Adipocyte (in vitro differentiated cells): Measurements from ENCODE around the gene FBL.
"Not testable (repeated sequence)": the region's sequence is repeated elsewhere in the genome, so short reads cannot be mapped to it uniquely, and the experiment has no call there.

ENCODE experiments used
- DNase-seq: peaks from one replicate; pipeline ENCODE4 v3.0.0-alpha.2; 2015; ENCODE audit warnings: low read depth
- H3K27me3 ChIP-seq: replicated peaks from 2 replicates; pipeline ENCODE4 v1.7.0; 2013; ENCODE audit warnings: mild to moderate bottlenecking, low read length, moderate library complexity; ENCODE audit not compliant: control insufficient read depth, insufficient read depth
- H3K36me3 ChIP-seq: 2 replicates; pipeline ENCODE4 v1.7.0; 2013; ENCODE audit warnings: low read length, mild to moderate bottlenecking, moderate library complexity; ENCODE audit not compliant: control insufficient read depth, insufficient read depth, severe bottlenecking
- H3K4me1 ChIP-seq: 2 replicates; pipeline ENCODE4 v1.7.0; 2013; ENCODE audit warnings: mild to moderate bottlenecking, low read length, moderate library complexity; ENCODE audit not compliant: control insufficient read depth, insufficient read depth
- H3K4me3 ChIP-seq: 2 replicates; pipeline ENCODE4 v1.7.0; 2013; ENCODE audit warnings: mild to moderate bottlenecking, low read length, moderate library complexity
- H3K9ac ChIP-seq: 2 replicates; pipeline ENCODE4 v1.7.0; 2013; ENCODE audit warnings: mild to moderate bottlenecking, low read length, moderate library complexity
- H3K9me3 ChIP-seq: 2 replicates; pipeline ENCODE4 v1.7.0; 2013; ENCODE audit warnings: mild to moderate bottlenecking, low read length, moderate library complexity; ENCODE audit not compliant: control insufficient read depth

The FBL gene

DNA sequence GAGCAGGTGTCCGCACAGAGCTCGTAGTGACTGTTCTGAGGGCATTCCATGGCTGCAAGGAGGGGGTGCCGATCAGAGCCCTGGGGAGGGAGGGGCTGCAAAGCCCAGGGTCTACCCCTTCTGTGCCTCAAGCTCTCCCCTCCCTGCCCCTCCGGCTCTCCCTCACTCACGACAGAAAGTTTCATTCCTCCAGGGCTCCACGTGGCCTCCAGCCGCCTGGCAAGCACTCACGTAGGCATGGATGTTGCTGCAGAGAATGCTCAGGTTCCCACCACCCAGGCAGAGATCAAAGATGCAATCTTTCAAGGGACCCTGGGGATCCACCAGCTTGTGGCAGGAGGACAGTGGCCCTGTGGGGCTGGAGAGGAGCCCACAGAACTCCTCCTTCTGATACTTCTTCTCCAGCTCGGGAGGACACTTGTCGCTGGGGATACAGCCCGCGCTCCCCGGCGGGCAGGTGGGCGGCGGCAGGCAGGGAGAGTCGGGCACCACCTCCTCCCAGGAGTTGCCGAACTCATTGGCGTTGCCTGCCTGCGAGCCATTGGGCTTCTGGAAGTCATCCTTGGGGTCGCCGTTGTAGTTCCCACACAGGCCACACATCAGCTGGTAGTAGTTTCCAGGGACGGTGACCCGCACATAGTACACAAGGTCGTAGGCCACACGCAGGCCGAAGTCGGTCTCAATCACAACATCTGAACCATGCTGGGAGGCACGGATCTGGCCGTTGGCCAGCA, 39.8 kb upstream of the FBL start:
- H3K4me3 ChIP-seq, DNase-seq, H3K27me3 ChIP-seq, H3K4me1 ChIP-seq, H3K36me3 ChIP-seq, H3K9me3 ChIP-seq, H3K9ac ChIP-seq: not testable (repeated sequence)

DNA sequence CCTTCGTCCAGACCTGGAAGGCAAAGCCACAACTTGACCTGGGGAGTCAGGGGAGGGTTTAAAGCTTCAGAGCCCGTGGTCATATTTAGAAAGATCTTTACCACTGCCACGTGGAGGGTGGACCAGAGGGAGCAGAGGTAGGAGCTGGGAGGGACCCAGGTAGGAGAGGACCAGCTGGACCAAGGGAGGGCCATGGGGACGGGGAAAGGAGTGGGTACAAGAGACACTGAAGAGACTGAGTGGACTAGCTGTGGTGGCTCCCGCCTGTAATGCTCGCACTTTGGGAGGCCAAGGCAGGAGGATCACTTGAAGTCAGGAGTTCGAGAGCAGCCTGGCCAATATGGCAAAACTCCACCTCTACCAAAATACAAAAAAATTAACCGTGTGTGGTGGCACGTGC, 38.5 kb upstream of the FBL start:
- H3K9ac ChIP-seq, H3K27me3 ChIP-seq, DNase-seq, H3K4me3 ChIP-seq, H3K9me3 ChIP-seq, H3K36me3 ChIP-seq, H3K4me1 ChIP-seq: not testable (repeated sequence)

DNA sequence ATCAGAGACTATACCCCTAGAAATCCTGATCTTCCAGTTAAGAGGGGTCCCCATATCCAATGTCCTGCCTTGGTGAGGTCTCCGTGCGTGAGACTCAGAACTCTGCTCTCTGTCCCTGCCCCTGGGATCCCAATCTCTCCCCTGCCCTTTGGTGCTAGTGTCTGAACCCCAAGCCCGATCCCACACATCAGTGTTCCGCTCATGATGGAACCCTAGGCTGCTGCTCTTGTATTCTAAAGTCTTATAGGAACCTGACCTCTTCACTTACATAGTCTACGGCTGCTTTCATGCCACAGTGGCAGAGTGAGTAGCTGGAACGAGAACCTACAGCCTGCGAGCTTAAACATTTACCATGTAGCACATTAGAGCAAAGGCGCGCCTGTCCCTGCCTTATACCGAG, 36.5 kb upstream of the FBL start:
- not testable (repeated sequence) for H3K4me3 ChIP-seq, H3K4me1 ChIP-seq, DNase-seq, H3K9ac ChIP-seq, H3K27me3 ChIP-seq, H3K36me3 ChIP-seq, H3K9me3 ChIP-seq

DNA sequence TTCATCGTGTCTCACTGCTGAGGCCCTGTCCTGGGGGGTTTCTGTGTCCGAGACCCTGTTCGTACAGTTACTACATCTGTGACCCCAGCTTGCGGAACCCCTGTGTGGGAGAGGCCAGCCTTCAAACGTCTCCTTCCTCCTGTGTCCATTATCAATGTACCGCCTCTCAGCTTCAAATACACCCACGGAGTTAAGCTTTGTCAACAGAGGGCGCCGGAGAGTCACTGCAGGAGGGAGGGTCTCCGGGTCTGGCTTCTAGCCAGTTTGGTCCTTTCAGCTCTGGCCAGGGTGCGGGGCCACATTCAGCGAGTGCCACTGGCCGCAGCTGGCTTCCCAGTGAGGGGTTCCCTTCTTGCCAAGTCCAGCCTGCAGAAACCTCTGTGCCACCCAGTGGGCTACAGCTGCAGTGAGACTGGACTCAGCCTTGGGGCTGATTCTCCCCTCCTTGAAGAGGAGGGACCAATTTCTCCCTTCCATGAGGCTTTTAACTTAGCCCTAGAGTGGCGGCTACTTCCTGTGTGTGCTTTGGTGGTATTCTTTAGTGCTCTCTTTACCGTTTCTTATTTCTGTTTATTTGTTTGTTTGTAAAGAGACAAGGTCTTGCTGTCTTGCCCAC, 35.4 kb upstream of the FBL start:
- peak; percentile 15 for DNase-seq
- H3K9ac ChIP-seq, H3K36me3 ChIP-seq, H3K27me3 ChIP-seq, H3K4me1 ChIP-seq, H3K4me3 ChIP-seq, H3K9me3 ChIP-seq: not testable (repeated sequence)

DNA sequence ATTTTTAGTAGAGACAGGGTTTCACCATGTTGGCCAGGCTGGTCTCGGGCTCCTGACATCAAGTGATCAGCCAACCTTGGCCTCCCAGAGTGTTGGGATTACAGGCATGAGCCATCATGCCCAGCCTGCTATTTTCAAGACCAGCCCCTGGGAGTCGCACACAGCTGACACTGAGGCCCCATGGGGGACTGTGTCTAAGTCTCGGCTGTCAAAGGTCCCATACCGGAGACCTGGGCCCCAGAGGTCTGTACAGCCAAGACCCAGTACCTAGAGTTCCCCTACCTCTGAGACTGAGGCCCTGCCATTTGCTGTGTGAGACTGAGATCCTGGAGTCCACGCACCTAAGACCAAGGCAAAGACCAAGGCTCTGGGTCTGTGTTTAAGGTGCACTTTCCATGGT, 34.1 kb upstream of the FBL start:
- DNase-seq, H3K4me3 ChIP-seq, H3K4me1 ChIP-seq, H3K9ac ChIP-seq, H3K36me3 ChIP-seq, H3K9me3 ChIP-seq, H3K27me3 ChIP-seq: not testable (repeated sequence)

DNA sequence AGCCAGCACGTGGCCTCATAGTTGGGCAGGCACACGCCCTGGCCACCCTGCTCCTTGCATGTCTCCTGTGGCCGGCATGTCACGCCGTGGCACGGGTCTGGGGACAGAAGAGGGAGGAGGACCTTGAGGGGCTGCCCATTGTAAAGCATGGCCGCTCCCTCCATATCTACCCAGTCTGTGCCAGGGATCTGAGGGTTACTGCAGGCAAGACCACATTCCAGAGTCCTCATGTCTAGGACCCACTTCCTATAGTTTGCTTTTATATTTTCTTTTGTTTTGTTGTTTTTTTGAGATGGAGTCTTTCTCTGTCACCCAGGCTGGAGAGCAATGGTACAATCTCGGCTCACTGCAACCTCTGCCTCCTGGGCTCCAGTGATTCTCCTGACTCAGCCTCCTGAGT, 33.6 kb upstream of the FBL start:
- not testable (repeated sequence) for H3K36me3 ChIP-seq, H3K27me3 ChIP-seq, H3K4me1 ChIP-seq, H3K9me3 ChIP-seq, DNase-seq, H3K9ac ChIP-seq, H3K4me3 ChIP-seq

DNA sequence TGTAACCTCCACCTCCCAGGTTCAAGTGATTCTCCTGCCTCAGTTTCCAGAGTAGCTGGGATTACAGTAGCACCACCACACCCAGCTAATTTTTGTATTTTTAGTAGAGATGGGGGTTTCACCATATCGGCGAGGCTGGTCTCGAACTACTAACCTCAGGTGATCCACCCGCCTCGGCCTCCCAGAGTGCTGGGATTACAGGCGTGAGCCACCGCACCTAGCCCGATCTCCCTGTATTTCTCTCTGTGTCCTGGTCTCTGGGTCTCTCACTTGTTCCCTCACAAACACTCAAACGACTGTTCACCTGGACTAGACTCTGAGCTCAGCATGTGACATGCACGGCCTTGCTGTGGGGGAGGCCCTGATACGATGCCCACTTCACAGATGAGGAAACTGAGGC, 32.7 kb upstream of the FBL start:
- not testable (repeated sequence) for H3K36me3 ChIP-seq, H3K4me1 ChIP-seq, H3K4me3 ChIP-seq, DNase-seq, H3K9ac ChIP-seq, H3K27me3 ChIP-seq, H3K9me3 ChIP-seq

DNA sequence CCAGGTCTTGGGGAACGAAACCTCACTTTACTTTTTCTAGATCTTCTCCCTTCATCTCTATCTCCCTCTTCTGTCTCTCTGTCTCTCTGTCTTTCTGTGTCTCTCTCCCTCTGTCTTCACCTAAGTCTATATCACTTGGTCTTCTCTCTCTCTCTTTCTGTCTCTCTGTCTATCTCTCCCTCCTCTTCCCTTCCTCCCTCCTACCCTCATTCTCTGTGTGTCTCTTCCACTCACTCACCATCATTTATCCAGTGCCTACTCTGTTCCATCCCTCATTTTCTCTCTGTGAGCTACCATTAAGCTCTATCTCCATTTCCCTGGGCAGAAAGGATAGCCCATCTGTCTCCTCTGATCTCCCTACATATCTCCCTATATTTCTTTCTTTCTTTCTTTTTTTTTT, 32.2 kb upstream of the FBL start:
- H3K27me3 ChIP-seq, result no peaks in the 10 kb centered on the region
- H3K9ac ChIP-seq, result no peak overlapping the region
- H3K4me3 ChIP-seq, result no peak overlapping the region
- no peaks in the 10 kb centered on the region for H3K4me1 ChIP-seq
- H3K36me3 ChIP-seq, result no peaks in the 10 kb centered on the region
- DNase-seq, result no peak
- no peaks in the 10 kb centered on the region for H3K9me3 ChIP-seq

DNA sequence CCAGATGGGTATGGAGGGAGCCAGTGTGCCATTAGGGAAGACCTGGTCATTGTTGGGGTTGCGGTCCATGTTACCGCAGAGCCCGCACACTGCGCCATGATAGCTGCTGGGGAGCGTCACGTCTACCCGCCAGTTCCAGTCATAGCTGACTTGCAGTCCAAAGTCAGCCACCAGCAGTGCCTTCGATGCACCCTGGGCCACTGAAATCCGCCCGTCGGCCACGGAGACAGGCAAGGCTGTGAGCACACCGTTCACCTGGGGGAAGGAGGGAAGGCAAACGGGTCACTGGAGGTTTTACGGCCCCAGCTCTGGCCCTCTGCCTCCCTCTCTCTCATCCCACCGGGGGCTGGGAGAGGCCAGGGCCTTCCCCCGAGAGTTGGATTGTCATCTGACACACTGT, 31.8 kb upstream of the FBL start:
- DNase-seq, H3K27me3 ChIP-seq, H3K36me3 ChIP-seq, H3K9ac ChIP-seq, H3K4me3 ChIP-seq, H3K9me3 ChIP-seq, H3K4me1 ChIP-seq: not testable (repeated sequence)

DNA sequence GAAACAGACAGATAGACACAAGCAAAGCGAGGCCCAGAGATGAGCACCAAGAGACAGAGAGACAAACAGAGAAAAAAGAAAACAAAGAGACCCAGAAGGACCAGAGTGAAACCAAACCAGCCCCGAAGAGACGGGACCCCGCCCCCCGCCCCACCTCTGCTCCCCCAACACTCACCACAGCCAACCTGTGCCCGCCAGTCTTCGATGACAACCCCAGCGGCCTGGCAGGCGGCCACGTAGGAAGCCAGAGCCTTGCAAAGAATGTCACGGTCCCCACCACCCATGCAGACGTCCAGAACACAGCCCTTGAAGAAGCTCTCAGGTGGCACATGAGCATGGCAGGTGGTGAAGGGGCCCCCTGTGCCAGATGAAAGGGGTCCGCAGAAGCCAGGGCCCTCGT, 31.3 kb upstream of the FBL start:
- DNase-seq, H3K9ac ChIP-seq, H3K4me3 ChIP-seq, H3K9me3 ChIP-seq, H3K27me3 ChIP-seq, H3K4me1 ChIP-seq, H3K36me3 ChIP-seq: not testable (repeated sequence)

DNA sequence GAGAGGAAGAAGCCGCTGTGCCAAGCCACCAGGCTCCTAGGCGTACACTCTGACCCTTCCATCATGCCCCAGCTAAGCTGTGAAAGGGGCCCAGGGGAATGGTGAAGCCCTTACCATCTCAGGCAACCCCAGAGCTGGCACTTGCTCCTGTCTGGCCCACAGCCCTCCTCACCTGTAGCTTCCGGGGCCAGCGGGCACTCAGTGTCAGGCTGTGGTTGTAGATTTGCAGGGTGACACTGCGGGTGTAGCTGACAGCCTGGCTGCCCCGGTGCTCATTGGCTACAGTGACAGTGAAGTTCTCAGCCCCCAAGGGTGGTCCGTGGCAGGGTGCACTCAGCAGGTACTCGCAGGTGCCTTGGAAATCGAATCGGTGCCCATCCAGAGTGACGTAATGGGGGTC, 30.3 kb upstream of the FBL start:
- not testable (repeated sequence) for H3K4me1 ChIP-seq, DNase-seq, H3K36me3 ChIP-seq

DNA sequence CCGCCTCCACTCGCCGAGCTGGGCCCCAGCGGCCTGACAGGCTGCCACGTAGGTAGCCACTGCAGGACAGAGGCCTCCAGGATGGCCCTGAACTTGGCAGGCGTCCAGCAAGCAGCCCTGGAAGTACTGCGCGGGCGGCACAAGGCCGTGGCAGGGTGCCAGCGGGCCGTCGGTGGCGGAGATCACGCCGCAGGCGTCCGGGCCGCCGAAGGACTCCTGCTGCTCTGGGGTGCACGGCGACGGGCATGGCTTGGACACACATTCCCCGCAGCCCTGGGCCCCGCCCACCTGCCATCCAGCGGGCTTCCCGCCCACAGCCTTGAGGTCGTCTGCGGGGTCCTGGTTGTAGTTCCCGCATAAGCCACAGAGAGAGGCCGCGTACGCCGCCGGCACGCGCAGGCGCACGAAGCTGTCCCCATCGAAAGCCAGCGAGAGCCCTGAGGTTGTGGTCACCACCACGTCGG, 29.3 kb upstream of the FBL start:
- not testable (repeated sequence) for H3K9ac ChIP-seq, H3K27me3 ChIP-seq, H3K9me3 ChIP-seq, H3K36me3 ChIP-seq, H3K4me1 ChIP-seq, H3K4me3 ChIP-seq, DNase-seq

More for the DNA sequence above, 30.3 kb upstream of the FBL start:
- not testable (repeated sequence) for H3K4me3 ChIP-seq, H3K9ac ChIP-seq, H3K9me3 ChIP-seq, H3K27me3 ChIP-seq
